Skeletal muscle tissue (tissue), 4 donors: ENCODE measurements around the gene CENPP. TPM values are rescaled to one million over a fixed set of nuclear protein-coding genes. Genes with fewer than 3 reads are reported as not detected.
A peak's percentile ranks its signal among the peaks of the same experiment; 100 is the strongest.

Source experiments
- H3K27ac ChIP-seq: one replicate; pipeline ENCODE4 v1.7.0; 2013; ENCODE audit warnings: mild to moderate bottlenecking, low read depth, low read length, inconsistent platforms
- H3K27me3 ChIP-seq, 3 donors: one replicate each; pipeline ENCODE4 v1.7.0; 2013; ENCODE audit warnings: low read length in 3 of 3; ENCODE audit not compliant: control insufficient read depth in 3 of 3, insufficient read depth in 3 of 3
- H3K36me3 ChIP-seq, 3 donors: one replicate each; pipeline ENCODE4 v1.7.0; 2013; ENCODE audit warnings: low read length in 3 of 3; ENCODE audit not compliant: control insufficient read depth in 3 of 3, insufficient read depth in 3 of 3
- H3K4me1 ChIP-seq, 3 donors: one replicate each; pipeline ENCODE4 v1.7.0; 2013; ENCODE audit warnings: low read length in 3 of 3, mild to moderate bottlenecking in 3 of 3; ENCODE audit not compliant: control insufficient read depth in 3 of 3, insufficient read depth in 3 of 3
- H3K4me3 ChIP-seq, 3 donors: one replicate each; pipeline ENCODE4 v1.7.0; 2013; ENCODE audit warnings: low read length in 3 of 3
- H3K9ac ChIP-seq, 3 donors: one replicate each; pipeline ENCODE4 v1.7.0; 2013; ENCODE audit warnings: low read length in 3 of 3, mild to moderate bottlenecking in 3 of 3, moderate library complexity in 2 of 3, low read depth in 1 of 3
- H3K9me3 ChIP-seq, 3 donors: one replicate each; pipeline ENCODE4 v1.7.0; 2013; ENCODE audit warnings: low read length in 3 of 3; ENCODE audit not compliant: control insufficient read depth in 3 of 3
- total RNA-seq: library from RNA; depleted of rRNA; stranded (reverse); fragments of >200 nt; gene quantifications from one replicate; pipeline ENCODE4 v1.2.3, GENCODE V29; 2014
- donor health status: Osteomylitis.

Gene CENPP
- total RNA-seq, 1 donor from 2014 or later: 15.7 TPM

DNA sequence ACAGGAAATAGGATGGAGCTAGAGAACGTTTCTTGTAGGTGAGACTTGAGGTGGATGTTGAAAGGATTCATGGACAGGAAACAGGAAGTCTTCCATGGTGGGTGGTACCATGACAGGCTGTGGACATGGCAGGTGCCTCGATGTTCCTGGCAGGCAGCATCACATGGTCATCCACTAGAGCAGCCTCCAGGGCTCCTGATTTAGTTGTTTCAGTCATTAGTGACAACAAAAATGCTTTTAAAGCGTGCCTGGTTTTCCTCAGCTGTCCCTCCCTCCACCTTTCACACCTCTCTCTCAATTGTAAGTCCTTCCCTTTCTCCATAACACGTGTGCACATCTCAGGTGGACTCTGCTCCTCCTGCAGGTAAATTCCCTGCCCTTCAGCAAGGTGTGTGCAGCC lies 181.7 kb downstream of the CENPP start:
- H3K27ac ChIP-seq: peak overlapping the region; percentile 41

DNA sequence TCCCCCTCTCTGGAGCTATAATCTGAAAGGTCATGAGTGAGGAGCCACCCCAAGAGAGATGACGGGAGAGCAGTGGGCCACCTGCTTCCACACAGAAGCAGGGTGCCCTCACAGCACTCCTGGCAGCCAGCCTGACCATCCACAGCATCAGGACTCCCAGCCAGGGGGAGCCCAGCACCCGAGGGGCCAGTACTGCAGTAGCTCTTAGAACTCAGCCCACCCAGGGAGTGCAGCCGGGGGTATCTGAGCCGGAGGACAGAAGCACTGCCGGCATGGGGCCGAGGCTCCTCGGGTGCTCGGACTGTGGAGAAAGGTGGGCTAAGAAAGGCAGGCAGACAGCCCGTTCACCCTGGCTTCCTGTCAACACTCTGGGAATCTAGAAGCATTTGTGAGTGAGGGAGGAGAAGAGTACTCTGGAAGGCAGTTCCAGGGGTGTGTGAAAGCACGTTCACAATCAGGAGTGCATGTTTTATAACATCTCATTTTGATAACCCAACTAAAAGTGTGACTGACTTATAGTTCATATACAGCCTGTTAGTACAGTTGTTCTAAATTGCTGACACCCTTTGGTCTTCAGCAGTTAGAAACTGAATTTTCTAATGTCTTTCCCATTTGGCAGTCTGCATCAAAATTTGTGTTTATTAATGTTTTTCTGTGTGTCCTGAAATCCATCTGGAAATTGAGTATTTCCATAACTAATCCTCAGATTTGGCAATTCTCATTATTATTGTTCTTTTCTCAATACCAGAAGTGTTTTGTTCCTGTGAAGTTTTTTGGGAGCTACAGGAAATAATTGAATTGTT lies 182.5 kb downstream of the CENPP start:
- H3K4me1 ChIP-seq: peaks cover 10 to 17% (median 13%) of the 10 kb centered on the region in 3 donors

More for the DNA sequence above, 181.7 kb downstream of the CENPP start:
- Histone ChIP-seq H3K4me1 (peaks cover 10 to 14% (median 11%) of the 10 kb centered on the region in 3 donors), H3K4me3 (no peak overlapping the region), H3K9me3 (no peaks in the 10 kb centered on the region), H3K36me3 (peaks cover 0 to 3% (median 0%) of the 10 kb centered on the region in 3 donors), H3K9ac (no peak overlapping the region), H3K27me3 (no peaks in the 10 kb centered on the region)

DNA sequence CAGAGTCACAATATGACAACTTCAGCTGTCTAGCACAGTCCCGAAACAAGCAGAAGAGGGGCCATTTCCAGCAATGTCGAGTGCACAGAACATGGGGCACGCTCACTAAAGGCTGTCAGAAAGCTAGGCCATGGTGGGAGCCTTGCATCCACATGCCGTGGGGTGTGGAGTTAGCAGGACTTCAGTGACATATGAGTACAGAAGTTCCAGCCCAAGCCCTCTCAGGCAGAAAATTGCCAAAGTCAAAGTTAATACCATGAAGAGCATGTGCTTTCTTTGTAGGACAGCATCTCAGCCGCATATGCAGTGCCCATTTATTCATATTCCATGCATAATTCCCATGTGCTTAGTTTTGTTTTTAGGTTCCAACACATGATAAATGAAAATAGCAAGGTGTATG lies 183.3 kb downstream of the CENPP start:
- Histone ChIP-seq H3K27ac (no peak overlapping the region), H3K4me3 (no peak overlapping the region), H3K4me1 (peaks cover 10 to 20% (median 13%) of the 10 kb centered on the region in 3 donors), H3K27me3 (no peaks in the 10 kb centered on the region), H3K9me3 (no peaks in the 10 kb centered on the region), H3K9ac (no peak overlapping the region), H3K36me3 (peaks cover 0 to 3% (median 3%) of the 10 kb centered on the region in 3 donors)

More for the DNA sequence above, 182.5 kb downstream of the CENPP start:
- H3K9me3 ChIP-seq: no peaks in the 10 kb centered on the region
- H3K27ac ChIP-seq: peak overlapping the region; percentile 41
- H3K4me3 ChIP-seq: no peak overlapping the region
- H3K27me3 ChIP-seq: no peaks in the 10 kb centered on the region
- no peak overlapping the region for H3K9ac ChIP-seq
- peaks cover 0 to 3% (median 3%) of the 10 kb centered on the region in 3 donors for H3K36me3 ChIP-seq

DNA sequence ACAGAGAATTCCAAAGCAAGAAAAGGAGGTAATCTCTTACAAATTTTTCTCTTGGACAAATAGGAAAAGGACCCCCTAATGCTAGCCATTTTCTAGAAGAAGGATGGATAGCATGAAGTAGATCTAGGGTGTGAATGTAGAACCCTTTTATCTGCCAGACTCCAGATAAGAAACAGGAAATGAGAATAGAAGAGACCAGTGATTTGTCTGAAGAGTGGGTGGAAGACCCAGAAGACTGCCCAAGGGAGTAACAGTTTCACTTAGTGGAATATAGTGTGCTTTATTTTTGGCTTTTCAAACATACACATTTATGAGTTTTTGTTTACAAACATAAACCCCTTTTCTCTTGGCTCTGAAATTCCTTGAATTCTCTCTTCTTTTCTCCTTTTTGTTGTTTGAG lies 185.0 kb downstream of the CENPP start:
- H3K4me3 ChIP-seq: no peak overlapping the region
- no peak overlapping the region for H3K9ac ChIP-seq
- H3K4me1 ChIP-seq: peaks cover 10 to 19% (median 13%) of the 10 kb centered on the region in 3 donors
- H3K36me3 ChIP-seq: peaks cover 0 to 8% (median 3%) of the 10 kb centered on the region in 3 donors
- H3K27me3 ChIP-seq: no peaks in the 10 kb centered on the region
- H3K9me3 ChIP-seq: no peaks in the 10 kb centered on the region
- no peak overlapping the region for H3K27ac ChIP-seq

DNA sequence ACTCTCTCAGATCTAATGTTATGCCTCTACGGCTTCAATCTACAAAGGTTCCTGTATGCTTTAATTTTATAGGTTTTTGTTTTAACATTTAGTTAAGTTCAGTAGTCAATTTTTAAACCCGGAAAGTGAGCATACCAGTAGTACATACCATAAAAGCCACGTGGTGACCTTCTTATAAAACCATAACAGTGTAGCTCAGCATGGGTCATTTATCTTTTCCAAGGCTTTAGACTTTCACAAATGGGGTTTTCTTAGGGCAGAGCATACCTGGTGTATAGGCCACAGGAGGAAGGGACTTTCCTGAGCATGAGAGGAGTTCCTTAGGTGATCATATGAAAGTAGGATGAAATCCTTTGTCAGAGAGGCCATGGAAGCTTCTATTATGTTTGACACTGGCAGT lies 186.9 kb downstream of the CENPP start:
- no peak overlapping the region for H3K9ac ChIP-seq
- H3K27me3 ChIP-seq: no peaks in the 10 kb centered on the region
- no peak overlapping the region for H3K27ac ChIP-seq
- peaks cover 0 to 8% (median 3%) of the 10 kb centered on the region in 3 donors for H3K36me3 ChIP-seq
- H3K4me1 ChIP-seq: peaks cover 6 to 13% (median 10%) of the 10 kb centered on the region in 3 donors
- H3K9me3 ChIP-seq: no peaks in the 10 kb centered on the region
- no peak overlapping the region for H3K4me3 ChIP-seq

DNA sequence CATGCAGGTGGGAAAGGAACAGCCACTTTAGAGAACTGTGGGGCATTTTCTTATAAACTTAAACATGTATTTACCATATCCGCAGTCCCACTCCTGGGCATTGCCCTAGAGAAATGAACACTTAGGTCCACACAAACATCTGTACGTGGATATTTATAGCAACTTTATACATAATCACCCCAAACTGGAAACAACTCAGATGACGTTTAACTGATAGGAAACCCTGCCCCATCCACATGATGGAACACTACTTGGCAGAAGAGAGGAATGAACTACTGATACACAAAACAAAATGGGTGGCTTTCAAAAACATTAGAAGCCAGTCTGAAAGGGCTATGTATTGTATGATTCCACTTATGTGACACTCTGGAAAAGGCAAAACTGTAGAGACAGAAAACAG lies 187.6 kb downstream of the CENPP start:
- Histone ChIP-seq H3K27me3 (no peaks in the 10 kb centered on the region), H3K4me1 (peaks cover 0 to 6% (median 3%) of the 10 kb centered on the region in 3 donors), H3K4me3 (no peak overlapping the region), H3K9me3 (no peaks in the 10 kb centered on the region), H3K36me3 (peaks cover 0 to 8% (median 3%) of the 10 kb centered on the region in 3 donors), H3K27ac (no peak overlapping the region), H3K9ac (no peak overlapping the region)

DNA sequence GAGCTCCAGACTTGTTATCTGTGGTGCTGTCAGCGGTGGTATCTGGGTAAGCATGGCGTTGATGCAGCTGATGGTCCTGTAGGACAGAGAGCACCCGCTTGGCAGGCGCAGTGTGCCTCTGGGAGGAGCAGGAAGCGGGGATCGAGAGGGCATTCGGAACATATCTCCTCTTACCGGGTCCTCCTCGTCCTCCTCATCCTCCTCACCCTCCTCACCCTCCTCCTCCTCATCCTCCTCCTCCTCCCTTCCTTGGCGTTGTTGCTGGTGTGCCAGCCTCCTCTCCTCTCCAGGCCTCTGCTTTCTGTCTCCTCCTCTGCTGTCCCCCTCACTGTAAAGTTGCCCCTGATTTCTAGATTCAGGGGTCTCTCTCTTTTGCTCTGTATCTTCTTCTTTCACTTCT lies 188.9 kb downstream of the CENPP start:
- Histone ChIP-seq H3K27ac (no peak overlapping the region), H3K9me3 (no peaks in the 10 kb centered on the region), H3K36me3 (peaks cover 0 to 8% (median 3%) of the 10 kb centered on the region in 3 donors), H3K4me1 (peaks cover 0 to 6% (median 2%) of the 10 kb centered on the region in 3 donors), H3K9ac (no peak overlapping the region), H3K4me3 (no peak overlapping the region), H3K27me3 (no peaks in the 10 kb centered on the region)

DNA sequence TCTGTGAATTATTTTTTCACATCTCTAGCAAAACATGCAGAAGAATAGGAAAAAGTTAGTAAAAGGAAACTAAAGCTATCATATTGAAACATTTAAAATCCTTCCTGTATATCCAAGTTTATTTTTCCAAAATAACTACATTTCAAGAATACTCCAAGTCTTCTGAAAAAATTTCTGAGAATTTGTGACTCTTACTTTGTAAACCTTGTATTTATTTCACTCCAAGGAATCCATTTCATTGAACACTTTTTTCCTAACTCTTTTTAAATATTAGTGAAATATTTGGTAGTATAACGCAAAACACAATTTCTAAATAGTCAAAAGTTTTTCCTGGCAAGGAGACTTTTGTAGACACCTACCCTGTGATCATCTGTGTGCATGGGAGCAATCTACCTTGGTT lies 190.8 kb downstream of the CENPP start:
- H3K9me3 ChIP-seq: no peaks in the 10 kb centered on the region
- H3K27ac ChIP-seq: no peak overlapping the region
- H3K36me3 ChIP-seq: peaks cover 0 to 8% (median 0%) of the 10 kb centered on the region in 3 donors
- no peak overlapping the region for H3K4me3 ChIP-seq
- no peaks in the 10 kb centered on the region for H3K27me3 ChIP-seq
- no peak overlapping the region for H3K9ac ChIP-seq
- H3K4me1 ChIP-seq: peaks cover 0 to 6% (median 2%) of the 10 kb centered on the region in 3 donors

DNA sequence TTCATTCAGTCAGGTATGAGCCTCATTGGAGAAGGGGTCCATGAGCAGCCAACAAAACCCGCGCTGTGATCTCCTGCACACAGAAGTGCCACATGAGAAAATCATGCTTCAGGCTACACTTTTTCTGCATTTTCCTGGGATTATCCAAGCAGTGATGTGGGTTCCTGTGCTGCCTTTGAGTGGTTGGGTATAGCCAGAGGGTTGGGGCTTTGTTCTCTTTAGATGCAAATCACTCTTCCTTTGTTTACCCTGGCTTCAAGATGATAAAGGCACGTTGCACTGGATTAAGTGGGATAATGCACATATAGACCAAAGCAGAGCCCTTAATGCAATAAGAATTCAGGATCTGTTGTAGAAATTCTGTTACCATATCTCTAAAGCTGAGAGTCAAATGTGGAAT lies 191.3 kb downstream of the CENPP start:
- H3K36me3 ChIP-seq: peaks cover 0 to 8% (median 0%) of the 10 kb centered on the region in 3 donors
- no peak overlapping the region for H3K4me3 ChIP-seq
- no peaks in the 10 kb centered on the region for H3K27me3 ChIP-seq
- H3K27ac ChIP-seq: no peak overlapping the region
- peaks cover 0 to 6% (median 2%) of the 10 kb centered on the region in 3 donors for H3K4me1 ChIP-seq
- no peaks in the 10 kb centered on the region for H3K9me3 ChIP-seq
- no peak overlapping the region for H3K9ac ChIP-seq

DNA sequence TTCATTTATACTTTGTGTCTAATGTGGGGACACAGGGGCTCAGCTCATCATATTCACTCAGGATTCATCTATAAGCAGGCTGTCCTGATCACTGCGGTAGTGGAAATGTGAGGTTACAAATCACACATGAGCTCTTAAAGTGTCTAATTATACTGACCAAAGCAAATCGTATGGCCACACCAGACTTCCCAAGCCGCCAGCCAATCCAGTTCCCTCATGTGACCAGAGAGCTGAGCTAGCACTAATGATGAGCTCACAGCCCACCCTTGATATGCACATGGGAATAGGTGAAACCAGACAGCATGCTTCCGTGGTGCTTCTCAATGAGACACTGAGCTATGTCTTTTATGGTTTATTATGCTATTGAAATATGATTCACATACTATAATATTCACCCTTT lies 192.4 kb downstream of the CENPP start:
- Histone ChIP-seq H3K4me3 (no peak overlapping the region), H3K27ac (no peak overlapping the region), H3K9ac (no peak overlapping the region), H3K27me3 (no peaks in the 10 kb centered on the region), H3K36me3 (peaks cover 0 to 5% (median 0%) of the 10 kb centered on the region in 3 donors), H3K4me1 (peaks cover 0 to 2% (median 0%) of the 10 kb centered on the region in 3 donors), H3K9me3 (no peaks in the 10 kb centered on the region)
